Stimulated activated CD8-positive, alpha-beta memory T cell treated with anti-CD3 and anti-CD28 coated beads, Interleukin-2, amount 100 ng/mL, for 1 hour (primary cell): Measurements from ENCODE around the gene TWSG1.

ENCODE experiments used
- DNase-seq, 2 donors: peaks; one replicate each; pipeline ENCODE4 v3.0.0-alpha.2; 2020; ENCODE audit warnings: low read depth in 2 of 2

Gene TWSG1

DNA sequence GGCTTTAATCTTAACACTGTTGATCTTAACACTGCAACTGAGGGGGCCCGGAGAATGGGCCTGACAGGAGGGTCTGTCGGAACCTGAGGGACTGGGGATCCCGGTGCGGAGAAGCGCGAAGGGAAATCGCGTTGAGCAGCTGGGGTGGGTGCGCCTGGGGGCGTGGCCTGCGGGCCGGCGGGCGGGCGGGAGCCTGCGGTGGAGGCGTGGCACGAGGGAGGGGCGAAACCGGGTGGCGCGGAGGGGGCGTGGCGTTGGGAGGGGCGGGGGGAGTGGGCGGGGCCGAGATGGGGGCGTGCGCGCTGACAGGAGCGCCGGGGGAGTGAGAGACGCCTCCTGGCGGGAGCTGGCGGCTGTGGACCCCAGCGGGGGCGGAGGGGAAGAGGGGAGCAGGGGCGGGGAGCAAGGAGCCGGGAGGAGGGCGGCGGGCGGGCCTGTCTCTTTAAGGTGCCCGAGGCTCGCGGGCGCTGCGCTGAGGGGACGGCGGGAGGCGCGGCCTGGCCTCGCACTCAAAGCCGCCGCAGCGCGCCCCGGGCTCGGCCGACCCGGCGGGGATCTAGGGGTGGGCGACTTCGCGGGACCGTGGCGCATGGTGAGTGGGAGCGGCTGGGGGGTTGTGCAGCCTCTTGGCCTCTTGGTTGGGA, at the start of gene TWSG1:
TSS of gene TWSG1 (plus strand) at position 445 of the 644 bp plus-strand sequence. CDS start 2,457 bp downstream, outside the sequence.
- peak; percentile 88 to 91 for DNase-seq

DNA sequence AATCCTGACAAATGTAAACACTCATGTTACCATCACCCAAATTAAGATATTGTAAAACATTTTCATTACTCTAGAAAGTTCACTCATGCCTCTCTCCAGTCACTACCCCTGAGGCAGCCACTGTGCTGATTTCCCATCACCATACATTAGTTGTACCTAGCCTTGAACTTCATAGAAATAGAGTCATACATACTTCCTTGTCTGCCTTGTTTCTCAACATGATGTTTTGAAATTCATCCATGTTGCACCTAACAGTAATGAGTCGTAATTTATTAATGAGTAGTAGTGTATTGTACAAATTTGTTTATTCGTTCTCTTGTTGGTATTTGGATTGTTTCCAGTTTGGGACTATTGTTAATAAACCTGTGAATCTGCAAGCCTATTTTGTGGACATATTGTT, 49.0 kb upstream of the TWSG1 start:
- DNase-seq: no peak

DNA sequence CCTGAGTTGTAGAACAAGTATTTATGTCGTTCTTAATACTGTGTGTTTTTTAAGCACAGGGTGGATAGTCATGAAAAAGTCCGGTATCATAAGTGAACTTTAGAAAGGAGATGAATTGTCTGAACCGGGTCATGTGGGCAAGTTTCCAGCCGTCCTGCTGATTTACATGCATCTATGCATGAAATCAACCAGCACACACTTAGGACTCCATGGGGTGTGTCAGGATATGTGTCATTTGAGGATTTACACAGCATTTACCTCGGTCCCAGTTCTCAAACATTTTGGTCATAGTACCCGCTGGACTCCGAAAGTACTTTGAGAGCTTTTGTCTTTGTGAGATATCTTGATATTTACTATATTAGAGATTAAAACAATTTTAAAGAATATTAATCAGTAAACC, 47.5 kb upstream of the TWSG1 start:
- DNase-seq: no peak

DNA sequence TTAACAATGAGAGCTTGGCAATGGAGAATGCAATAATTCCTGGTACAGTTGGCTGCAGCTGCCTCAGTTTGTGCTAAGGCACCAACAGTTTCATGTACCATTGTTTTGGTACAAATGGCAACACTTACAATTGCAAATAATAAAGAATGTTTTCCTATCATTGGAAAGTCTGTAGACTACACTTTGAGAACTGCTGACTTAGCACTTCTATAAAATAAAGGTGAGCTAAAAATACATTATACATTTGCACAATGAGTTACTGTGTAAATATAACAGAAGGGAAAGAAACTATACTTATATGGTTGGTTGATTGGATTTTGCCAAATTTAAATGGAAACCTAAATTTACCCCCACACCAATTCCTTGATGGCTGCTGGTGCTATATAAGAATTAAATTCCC, 44.9 kb upstream of the TWSG1 start:
- DNase-seq: no peak

DNA sequence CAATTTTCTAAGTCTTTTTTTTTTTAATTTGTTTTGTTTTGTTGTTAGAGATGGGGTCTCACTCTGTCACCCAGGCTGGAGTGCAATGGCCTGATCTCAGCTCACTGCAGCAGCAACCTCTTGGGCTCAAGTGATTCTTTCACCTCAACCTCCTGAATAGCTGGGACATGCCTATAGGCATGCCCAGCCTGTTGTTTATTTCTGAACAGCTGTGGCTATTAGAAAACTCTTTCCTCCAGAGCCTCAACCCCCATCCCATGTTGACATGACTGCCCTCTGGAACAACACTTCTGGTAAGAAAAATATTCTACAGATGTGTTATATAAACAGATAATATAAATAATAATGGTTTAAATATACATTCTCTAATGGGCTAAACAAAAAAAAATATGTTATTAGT, 44.4 kb upstream of the TWSG1 start:
- no peak for DNase-seq

DNA sequence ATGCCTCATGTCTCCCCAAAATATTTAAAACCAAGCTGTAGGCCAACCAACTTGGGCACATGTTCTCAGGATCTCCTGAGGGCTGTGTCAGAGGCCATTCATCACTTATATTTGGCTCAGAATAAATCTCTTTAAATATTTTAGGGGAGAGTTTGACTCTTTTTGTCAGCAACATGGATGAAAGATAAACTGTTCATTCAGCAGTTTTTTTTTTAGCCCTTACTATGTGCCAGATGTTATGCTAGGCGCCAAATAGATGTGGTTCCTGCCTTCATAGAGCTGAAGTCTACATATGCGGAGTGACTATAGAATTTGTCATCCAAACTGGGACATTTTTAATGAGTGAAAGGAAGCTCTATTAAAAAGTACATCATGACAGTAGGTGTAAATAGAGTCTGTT, 42.5 kb upstream of the TWSG1 start:
- no peak for DNase-seq

DNA sequence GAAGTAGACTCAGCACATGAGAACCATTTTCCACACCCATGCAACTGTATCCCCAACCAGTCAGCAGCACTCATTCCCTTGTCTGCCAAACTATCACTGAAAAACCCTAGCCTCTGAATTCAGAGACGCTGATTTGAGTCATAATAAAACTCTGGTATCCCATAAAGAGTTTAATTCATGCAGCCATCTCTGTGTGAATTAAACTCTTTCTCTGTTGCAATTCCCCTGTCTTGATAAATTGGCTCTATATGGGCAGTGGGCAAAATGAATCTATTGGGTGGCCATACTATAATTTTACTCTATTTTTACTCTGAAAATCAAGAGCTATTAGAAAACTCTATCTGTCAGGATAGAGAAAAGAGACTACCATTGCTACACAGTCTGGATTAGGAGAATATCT, 40.6 kb upstream of the TWSG1 start:
- no peak for DNase-seq

DNA sequence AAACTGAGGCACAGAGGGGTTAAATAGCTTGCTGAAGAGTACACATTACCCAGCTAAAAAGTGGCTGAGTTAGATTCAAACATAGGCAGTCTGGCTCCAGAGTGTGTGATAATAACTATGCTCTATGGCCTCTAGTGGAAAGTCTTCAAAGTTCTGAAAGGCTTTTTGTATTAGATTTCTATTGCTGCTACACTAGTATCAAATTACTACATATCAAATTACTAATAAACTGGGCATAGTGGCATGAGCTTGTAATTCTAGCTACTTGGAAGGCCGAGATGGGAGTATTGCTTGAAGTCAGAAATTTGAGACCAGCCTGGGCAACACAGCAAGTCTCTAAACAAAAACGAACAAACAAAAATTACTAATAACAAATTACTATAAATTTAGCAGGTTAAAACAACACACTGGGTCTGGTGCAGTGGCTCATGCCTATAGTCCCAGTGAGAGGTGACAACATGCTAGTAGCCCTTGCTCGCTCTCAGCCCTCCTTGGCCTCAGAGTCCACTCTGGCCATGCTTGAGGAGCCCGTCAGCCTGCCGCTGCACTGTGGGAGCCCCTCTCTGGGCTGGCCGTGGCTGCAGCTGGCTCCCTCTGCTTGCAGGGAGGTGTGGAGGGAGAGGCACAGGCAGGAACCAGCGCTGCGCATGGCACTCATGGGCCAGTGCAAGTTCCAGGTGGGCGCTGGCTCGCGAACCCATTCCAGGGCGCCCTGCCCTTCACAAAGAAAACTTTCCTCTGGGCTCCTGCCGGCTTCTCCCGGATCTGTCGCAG, 38.2 kb upstream of the TWSG1 start:
- DNase-seq: no peak

DNA sequence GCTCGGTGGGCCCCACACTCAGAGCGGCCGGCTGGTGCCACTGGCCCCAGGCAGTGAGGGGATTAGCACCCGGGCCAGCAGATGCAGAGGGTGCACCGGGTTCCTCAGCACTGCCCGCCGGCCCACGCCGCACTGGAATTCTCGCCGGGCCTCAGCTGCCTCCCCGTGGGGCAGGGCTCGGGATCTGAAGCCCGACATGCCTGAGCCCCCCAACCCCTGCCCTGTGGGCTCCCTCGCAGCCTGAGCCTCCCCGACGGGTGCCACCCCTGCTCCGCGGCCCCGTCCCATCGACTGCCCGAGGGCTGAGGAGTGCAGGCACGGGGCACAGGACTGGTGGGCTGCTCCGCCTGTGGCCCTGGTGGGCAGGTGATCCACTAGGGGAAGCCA, 37.6 kb upstream of the TWSG1 start:
- no peak for DNase-seq

DNA sequence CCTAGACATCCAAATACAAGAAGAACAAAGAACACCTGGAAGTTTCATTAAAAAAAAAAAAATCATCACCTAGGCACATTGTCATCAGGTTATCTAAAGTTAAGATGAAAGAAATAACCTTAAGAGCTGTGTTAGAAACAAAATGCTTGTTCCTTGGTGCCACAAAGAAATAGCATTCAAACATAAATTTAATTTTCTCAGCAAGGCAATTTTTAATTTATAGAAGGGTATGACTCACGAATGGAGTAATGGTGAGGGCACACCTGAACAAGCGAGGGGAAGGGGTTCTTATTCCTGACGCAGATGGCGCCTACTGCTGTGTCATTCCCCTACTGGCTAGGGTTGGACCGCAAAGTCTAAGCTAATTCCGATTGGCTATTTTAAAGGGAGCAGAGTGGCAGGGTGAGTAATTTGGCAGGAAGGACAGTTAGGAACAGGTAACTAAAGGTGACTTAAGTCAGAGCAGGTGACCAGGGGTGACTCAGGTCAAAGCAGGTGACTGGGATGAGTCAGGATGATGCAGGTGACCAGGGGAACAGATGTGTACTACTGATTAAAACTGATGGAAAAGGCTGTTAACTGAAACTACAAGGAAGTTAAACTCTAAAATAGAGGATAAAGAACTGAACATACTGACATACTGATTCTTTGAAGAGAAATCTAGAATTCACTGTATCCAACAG, 30.0 kb upstream of the TWSG1 start:
- no peak for DNase-seq

DNA sequence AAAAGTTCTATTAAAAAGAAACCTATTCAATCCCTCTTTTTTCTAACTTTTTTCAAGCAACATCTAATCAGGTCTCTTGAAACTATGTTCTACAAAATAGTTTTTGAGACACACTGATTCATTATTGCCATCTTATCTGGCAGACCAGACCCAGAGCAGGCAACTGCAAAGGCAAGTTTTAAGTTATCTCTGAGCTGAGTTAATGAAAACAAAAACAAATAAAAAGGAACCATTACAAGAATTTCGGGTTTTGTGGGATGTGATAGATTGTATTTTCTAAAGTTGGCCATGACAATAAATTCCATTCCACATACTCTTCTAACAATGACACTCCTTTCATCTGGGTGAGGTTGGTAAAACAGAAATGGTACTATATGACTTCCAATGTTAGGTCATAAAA, 15.2 kb upstream of the TWSG1 start:
- DNase-seq: no peak

DNA sequence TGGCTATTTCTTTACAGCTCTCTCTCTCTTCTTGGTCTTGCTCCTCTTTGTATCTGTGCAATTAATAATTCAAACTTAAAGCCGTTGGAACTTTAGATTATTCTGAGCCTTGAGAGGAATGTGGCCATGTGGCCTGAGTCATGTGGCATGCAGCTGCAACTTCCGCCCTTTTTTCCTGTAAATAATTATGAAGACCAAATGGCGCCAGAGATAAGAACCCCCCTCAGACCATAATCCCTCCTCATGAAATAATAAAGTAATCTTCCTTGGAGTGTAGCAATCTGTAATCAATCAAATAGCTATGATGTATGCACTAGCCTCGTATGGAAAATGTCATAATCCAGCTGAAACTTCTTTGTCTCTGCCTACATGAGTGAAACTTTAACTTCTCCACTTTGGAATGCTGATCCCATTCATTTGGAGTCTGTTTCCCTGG, 13.5 kb upstream of the TWSG1 start:
- DNase-seq: no peak

DNA sequence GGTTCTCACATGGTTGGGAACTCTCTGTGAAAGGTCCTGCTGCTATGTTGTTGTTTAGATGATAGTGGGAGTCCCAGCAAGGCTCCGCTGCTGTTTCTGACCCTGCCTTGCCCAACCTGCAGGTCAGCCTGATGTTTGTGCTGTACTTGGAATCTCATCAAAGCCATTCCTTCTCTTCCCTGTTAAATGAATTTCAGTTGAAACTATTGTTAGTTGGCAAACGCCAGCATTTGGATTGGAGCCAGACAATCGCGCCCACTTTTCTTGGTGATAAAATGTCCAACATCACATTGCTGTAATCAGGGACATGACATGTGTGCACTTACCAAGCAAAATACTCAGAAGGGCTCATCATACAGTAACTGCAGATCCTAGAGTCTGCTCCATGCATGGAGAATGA, 12.8 kb upstream of the TWSG1 start:
- DNase-seq: no peak

DNA sequence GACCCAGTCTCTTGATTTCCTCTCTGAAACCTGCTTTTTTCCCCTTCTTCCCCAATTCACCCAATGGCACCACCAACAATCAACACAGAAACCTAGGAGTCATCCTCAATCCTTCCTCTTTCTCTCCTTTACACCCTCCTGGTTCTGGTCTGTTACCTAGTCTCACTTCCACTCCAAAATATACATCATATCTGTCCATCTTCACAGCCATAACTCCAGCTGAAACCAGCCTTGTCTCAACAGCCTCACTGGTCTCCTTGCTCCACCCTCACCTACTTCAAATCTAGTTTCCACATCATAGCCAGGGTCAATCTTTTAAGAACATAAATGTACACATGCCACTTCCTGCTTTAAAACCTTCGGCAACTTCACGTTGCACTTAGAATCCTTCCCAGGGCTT, 11.8 kb upstream of the TWSG1 start:
- DNase-seq: no peak

DNA sequence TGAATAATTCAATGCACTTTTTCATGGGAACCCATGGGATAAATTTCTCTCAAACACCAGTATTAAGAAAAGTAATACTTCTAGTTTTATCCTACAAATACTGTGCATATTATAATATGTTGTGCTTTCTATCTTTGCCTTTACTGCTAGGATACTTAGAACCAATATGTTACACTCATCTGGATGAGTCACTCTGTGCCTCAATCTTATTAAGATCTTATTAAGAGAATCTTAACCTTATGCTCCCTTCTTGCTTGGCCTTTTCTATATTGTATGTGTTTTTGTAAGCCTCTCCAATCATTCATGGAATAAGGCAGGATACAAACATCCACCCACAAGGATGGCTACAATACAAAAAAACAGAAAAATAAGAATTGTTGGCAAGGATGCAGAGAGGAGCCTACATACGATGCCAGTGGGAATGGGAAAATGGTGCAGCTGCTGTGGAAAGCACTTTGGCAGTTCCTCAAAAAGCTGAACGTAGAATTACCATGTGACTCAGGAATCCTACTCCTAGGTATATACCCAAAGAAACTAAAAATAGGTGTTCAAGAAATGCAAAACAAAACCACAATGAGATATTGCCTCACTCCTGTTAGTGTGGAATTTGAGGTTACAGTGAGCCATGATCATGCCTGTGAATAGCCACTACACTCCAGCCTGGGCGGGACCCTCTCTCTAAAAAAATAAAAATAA, 10.7 kb upstream of the TWSG1 start:
- no peak for DNase-seq

DNA sequence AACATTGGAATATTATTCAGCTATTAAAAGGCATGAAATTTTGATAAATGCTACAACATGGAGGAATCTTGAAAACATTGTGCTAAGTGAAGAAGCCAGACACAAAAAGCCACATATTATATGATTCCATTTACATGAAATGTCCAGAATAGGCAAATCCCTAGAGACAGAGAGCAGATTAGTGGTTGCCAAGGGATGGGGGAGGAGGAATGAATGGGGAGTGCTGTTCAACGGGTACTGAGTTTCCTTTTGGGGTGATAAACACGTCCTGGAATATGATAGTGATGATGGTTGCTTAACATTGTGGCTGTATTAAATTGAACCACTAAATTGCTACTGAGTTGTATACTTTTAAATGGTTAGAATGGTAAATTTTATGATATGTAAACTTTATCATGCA, 8.9 kb upstream of the TWSG1 start:
- no peak for DNase-seq

DNA sequence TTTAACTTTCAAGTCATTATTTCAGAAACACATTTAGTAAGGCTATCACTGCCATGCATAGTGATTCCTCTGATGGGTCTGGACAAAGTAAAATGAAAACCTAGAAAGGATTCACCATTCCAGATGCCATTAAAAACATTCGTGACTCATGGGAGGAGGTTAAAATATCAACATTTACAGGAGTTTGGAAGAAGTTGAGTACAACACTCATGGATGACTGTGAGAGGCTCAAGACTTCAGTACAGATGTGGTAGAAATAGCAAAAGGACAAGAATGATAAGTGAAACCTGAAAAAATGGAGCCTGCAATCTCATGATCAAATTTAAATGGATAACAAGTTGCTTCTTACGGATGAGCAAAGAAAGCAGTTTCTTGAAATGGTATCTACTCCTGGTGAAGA, 5.8 kb upstream of the TWSG1 start:
- no peak for DNase-seq

DNA sequence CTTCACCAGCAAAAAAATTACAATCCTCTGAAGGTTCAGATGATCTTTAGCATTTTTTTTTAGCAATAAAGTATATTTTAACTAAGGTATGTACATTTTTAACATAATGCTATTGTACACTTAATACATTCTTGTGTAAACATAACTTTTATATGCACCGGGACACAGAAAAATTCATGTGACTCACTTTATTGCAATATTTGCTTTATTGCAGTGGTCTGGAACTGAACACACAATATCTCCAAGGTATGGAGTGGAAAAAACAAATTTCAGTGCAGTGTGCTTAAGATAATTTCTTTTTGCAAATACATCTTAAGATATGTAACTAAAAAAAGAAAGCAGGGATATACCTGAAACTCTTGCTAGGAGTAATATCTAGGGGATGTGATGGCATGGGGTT, 5.1 kb upstream of the TWSG1 start:
- DNase-seq: no peak

DNA sequence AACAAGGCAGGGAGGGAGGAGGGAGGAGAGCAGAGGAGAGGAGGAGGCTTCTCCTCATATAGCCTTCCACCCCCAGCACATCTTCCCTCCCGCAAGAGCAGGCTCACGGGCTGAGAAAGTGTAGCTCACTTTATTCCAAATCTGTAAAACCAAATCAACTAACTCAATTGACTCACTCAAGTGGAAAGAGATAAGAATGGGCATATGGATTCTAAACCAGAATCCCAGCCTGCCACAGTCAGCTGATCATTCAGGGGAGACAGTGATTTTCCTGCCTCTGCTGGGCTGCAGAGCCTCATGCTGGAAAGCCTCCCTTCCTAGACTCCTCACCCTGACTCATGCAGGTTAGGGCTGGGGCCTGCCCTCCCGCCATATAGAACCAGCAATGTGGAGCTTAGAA, 4.2 kb upstream of the TWSG1 start:
- no peak for DNase-seq

DNA sequence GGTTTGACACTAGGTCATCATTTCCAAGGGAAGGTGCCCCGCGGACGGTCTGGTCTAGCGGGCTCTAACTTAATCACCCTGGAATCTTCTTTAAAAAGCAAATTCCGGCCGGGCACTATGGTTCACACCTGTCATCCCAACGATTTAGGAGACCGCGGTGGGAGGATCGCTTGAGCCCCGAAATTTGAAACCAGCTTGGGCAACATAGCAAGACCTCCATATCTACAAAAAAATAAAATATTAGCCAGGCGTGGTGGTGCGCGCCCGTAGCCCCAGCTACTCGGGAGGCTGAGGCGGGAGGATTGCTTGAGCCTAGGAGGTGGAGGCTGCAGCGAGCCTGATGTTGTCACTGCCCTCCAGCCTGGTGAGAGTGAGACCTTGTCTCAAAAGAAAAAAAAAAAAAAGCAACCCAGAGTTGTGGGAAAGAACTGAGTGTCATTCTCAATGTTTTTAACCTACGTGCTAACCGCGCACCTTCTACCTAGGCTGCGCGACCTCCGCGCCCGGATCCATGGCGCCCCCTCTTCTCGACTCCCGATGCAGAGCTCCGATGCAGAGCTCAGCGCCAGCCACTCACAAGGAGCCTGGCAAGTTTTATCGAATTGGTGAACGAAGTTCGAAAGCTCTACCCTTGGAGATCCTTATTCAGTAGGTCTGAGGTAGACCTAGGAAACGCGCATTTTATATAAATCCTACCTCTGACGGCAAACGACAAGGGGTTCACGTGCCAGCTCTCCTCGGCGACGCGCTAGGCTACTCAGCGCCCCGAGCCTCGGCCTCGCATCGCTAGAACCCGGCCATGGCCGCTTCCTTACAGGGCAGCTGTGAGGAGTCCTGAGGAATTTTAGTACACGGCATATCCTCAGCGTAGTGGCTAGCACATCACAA, 888 bp upstream of the TWSG1 start:
- peak in 1 of 2 donors; percentile 4 for DNase-seq

DNA sequence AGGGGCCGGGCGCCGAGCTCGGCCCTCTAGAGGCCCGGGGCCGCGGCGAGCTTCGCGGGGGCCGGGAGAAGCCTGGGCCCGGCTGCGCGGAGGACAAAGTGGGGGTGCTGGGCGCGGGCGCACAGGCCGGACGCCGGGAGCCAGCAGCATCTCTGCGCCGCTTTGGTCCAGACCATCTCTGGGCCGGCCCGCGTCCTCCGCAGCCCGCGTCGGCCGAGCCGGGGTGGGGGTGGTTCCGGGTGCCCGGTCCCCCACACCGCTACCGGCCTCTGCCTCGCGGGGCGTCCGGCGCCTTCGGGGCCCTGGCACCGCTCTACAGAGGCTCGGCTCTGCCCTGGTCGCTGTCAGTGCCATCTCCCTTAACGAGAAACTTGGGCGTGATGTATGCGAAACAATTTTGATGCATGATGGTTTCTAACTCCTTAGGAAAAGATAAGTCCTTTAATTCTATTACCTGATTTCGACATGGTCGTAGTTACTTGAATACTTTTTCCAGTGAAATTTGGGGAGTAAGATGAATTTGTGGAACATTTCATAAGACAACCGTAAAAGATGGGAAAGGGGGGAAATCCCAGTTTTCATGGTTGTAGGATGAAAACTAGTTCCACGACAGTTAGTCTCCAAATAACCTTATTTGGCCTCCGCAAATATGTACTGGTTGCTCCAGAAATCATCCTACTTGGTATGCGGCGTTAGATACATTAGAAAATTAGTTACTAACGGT, 562 bp downstream of the TWSG1 start:
- DNase-seq: peak in 1 of 2 donors; percentile 15
